H7 (cell line): Measurements from ENCODE around the gene APOL2. TPM values are rescaled to one million over a fixed set of nuclear protein-coding genes. Genes with fewer than 3 reads are reported as not detected.

Experiments used
- DNase-seq: peaks from one replicate; pipeline ENCODE4 v3.0.0; 2012
- H3K27me3 ChIP-seq: 2 replicates; pipeline ENCODE4 v1.6.0; 2011; ENCODE audit warnings: mild to moderate bottlenecking, low read length; ENCODE audit not compliant: control insufficient read depth, insufficient read depth
- H3K36me3 ChIP-seq: replicated peaks from 2 replicates; pipeline ENCODE4 v1.5.1; 2011; ENCODE audit warnings: low read length; ENCODE audit not compliant: control insufficient read depth, insufficient read depth
- H3K4me3 ChIP-seq: 2 replicates; pipeline ENCODE4 v1.5.1; 2011; ENCODE audit warnings: low read depth, mild to moderate bottlenecking, control low read depth, low read length, moderate library complexity; ENCODE audit not compliant: insufficient read depth
- total RNA-seq: library from RNA; depleted of rRNA; stranded (reverse); fragments of >200 nt; shearing (Covaris generic); gene quantifications from 2 replicates; pipeline ENCODE4 v1.2.3, GENCODE V29; 2014; rRNA removed

Gene APOL2
- total RNA-seq, 1 experiment from 2014 or later: 18.0 TPM

- DNase-seq: no peak
- H3K4me3 ChIP-seq: no peak overlapping the region
- no peaks in the 10 kb centered on the region for H3K27me3 ChIP-seq
- no peaks in the 10 kb centered on the region for H3K36me3 ChIP-seq
Measured at GRCh38 chr22:36177160-36177559, 62.2 kb downstream of the APOL2 start.

Other genes starting within 250 kb of the APOL2 start
- gene RBFOX2, start 210.7 kb downstream of the APOL2 start, total RNA-seq: 77.7 and 87.2 TPM in 2 replicates
- 0.28 TPM in 1 of 2 replicates, not detected in the other for gene APOL3, start 78.8 kb downstream of the APOL2 start, total RNA-seq
- not detected in 2 replicates for gene APOL4, start 37.7 kb downstream of the APOL2 start, total RNA-seq
- not detected in 2 replicates for gene APOL1, start 13.6 kb upstream of the APOL2 start, total RNA-seq
- 117 and 149 TPM in 2 replicates for gene MYH9, start 148.4 kb upstream of the APOL2 start, total RNA-seq
- gene TXN2, start 242.1 kb upstream of the APOL2 start, total RNA-seq: 22.4 and 29.8 TPM in 2 replicates